HCT116 (cell line): Measurements from ENCODE around the gene AGBL1. TPM values are rescaled to one million over a fixed set of nuclear protein-coding genes. Genes with fewer than 3 reads are reported as not detected.

Source experiments
- ATAC-seq: fragments of 200-7000 bp; cut with Tn5 transposase; 2 replicates; pipeline ENCODE4 v1.9.1; 2020; ENCODE audit warnings: mild to moderate bottlenecking, moderate library complexity
- BruUV-seq: library from RNA; stranded (reverse); fragments of 400-500 nt; replicated peaks from 2 replicates; lab custom pipeline; 2021; lab: Mats Ljungman, UMichigan
- CTCF ChIA-PET: fragments of 300-600 bp; sonication (Branson Sonifier 250); formaldehyde crosslinking; loops from one replicate; lab custom pipeline; 2021; ENCODE audit warnings: antibody characterized with exemption; lab: Charles Lee
- POLR2A ChIA-PET: fragments of 300-600, 350-600 bp; sonication (Branson Sonifier 250); formaldehyde crosslinking; loops from one replicate; lab custom pipeline; 2021; ENCODE audit warnings: antibody characterized with exemption; lab: Charles Lee
- RAD21 ChIA-PET, 2 experiments: fragments of 300-600 bp; sonication (Branson Sonifier 250); formaldehyde crosslinking; loops; one replicate each; lab custom pipeline; 2023; ENCODE audit warnings: low total read pairs in 2 of 2; ENCODE audit not compliant: uncharacterized antibody in 2 of 2, unreplicated experiment in 2 of 2, low non-redundant PET in 1 of 2; lab: Charles Lee
- DNase-seq: peaks from one replicate; pipeline ENCODE4 v3.0.0-alpha.2; 2010; ENCODE audit warnings: low read depth, low spot score
- H2AFZ ChIP-seq: fragments of 200-600 bp; shearing (Covaris generic), sonication (generic); 2 replicates; pipeline ENCODE4 v1.6.1; 2017; ENCODE audit warnings: low read depth, mixed run types, mixed read lengths, antibody characterized with exemption, low read length; ENCODE audit not compliant: poor library complexity, severe bottlenecking
- H3K27ac ChIP-seq: 2 replicates; pipeline ENCODE4 v1.5.1; 2012; ENCODE audit warnings: low read depth, low read length
- H3K27me3 ChIP-seq: fragments of 200-600 bp; sonication (generic); 2 replicates; pipeline ENCODE4 v1.6.1; 2016; ENCODE audit warnings: mixed run types, low read length, mixed read lengths; ENCODE audit not compliant: insufficient read depth
- H3K36me3 ChIP-seq, 2 experiments: fragments of 200-500 bp in 1 of 2; fragments of 200-600 bp in 1 of 2; sonication (Bioruptor generic) in 1 of 2; sonication (generic) in 1 of 2; 2 replicates each; pipeline versions ENCODE4 v1.5.1 to v1.6.1; 2014 to 2016; ENCODE audit warnings: low read length in 2 of 2, inconsistent platforms in 1 of 2, mixed read lengths in 1 of 2, mixed run types in 1 of 2; ENCODE audit not compliant: insufficient read depth in 2 of 2, control insufficient read depth in 1 of 2
- H3K4me1 ChIP-seq, 2 experiments: fragments of 200-600 bp in 1 of 2; sonication (generic) in 1 of 2; 2 replicates each; pipeline versions ENCODE4 v1.5.1 to v1.6.1; 2012 to 2017; ENCODE audit warnings: low read length in 2 of 2, inconsistent platforms in 1 of 2, mild to moderate bottlenecking in 1 of 2, mixed read lengths in 1 of 2, mixed run types in 1 of 2, moderate library complexity in 1 of 2; ENCODE audit not compliant: insufficient read depth in 2 of 2, control insufficient read depth in 1 of 2
- H3K4me2 ChIP-seq: fragments of 200-600 bp; sonication (generic); 2 replicates; pipeline ENCODE4 v1.6.1; 2017; ENCODE audit warnings: mixed run types, low read length, mixed read lengths
- H3K4me3 ChIP-seq, 2 experiments: fragments of 200-600 bp in 1 of 2; sonication (generic) in 1 of 2; replicated peaks in 1 of 2; 2 replicates each; pipeline ENCODE4 v1.5.1; 2011 to 2016; ENCODE audit warnings: low read length in 2 of 2, control low read depth in 1 of 2, low read depth in 1 of 2, mild to moderate bottlenecking in 1 of 2, mixed read lengths in 1 of 2, mixed run types in 1 of 2
- H3K79me2 ChIP-seq: fragments of 200-600 bp; sonication (generic); 2 replicates; pipeline ENCODE4 v1.6.1; 2017; ENCODE audit warnings: mild to moderate bottlenecking, mixed run types, low read length, moderate library complexity, mixed read lengths; ENCODE audit not compliant: insufficient read depth
- H3K9ac ChIP-seq: fragments of 200-600 bp; sonication (generic); 2 replicates; pipeline ENCODE4 v1.6.1; 2016; ENCODE audit warnings: low read length, mixed read lengths
- H3K9me2 ChIP-seq: fragments of 200-600 bp; sonication (generic), shearing (Covaris generic); 2 replicates; pipeline ENCODE4 v1.6.1; 2017; ENCODE audit warnings: mixed run types, mild to moderate bottlenecking, moderate library complexity; ENCODE audit not compliant: insufficient read depth
- H3K9me3 ChIP-seq, 2 experiments: fragments of 200-500 bp in 1 of 2; fragments of 200-600 bp in 1 of 2; sonication (Bioruptor generic) in 1 of 2; sonication (generic) in 1 of 2; 2 replicates each; pipeline ENCODE4 v1.6.1; 2014 to 2017; ENCODE audit warnings: low read length in 2 of 2, mixed read lengths in 2 of 2, inconsistent platforms in 1 of 2, low read depth in 1 of 2, mild to moderate bottlenecking in 1 of 2, mixed run types in 1 of 2, moderate library complexity in 1 of 2; ENCODE audit not compliant: control insufficient read depth in 1 of 2, insufficient read depth in 1 of 2
- H4K20me1 ChIP-seq: fragments of 200-600 bp; sonication (generic), shearing (Covaris generic); 2 replicates; pipeline ENCODE4 v1.6.1; 2017; ENCODE audit warnings: mixed run types, mild to moderate bottlenecking, moderate library complexity; ENCODE audit not compliant: insufficient read depth
- CBX3 ChIP-seq: IDR thresholded peaks from 2 replicates; pipeline ENCODE4 v1.6.1; 2012; ENCODE audit warnings: low read depth
- CEBPB ChIP-seq: IDR thresholded peaks from 2 replicates; pipeline ENCODE4 v1.6.1; 2012; ENCODE audit warnings: low read depth
- EGR1 ChIP-seq: IDR thresholded peaks from 2 replicates; pipeline ENCODE4 v1.6.1; 2012; ENCODE audit warnings: low read depth
- ELF1 ChIP-seq: IDR thresholded peaks from 2 replicates; pipeline ENCODE4 v1.6.1; 2012; ENCODE audit warnings: low read depth, borderline replicate concordance
- JUND ChIP-seq: IDR thresholded peaks from 2 replicates; pipeline ENCODE4 v1.6.1; 2012
- SP1 ChIP-seq: IDR thresholded peaks from 2 replicates; pipeline ENCODE4 v1.6.1; 2012; ENCODE audit warnings: low read depth
- SRF ChIP-seq: IDR thresholded peaks from 2 replicates; pipeline ENCODE4 v1.6.1; 2012; ENCODE audit warnings: low read depth
- YY1 ChIP-seq: IDR thresholded peaks from 2 replicates; pipeline ENCODE4 v1.6.1; 2011; ENCODE audit warnings: low read length, low read depth, moderate library complexity, mild to moderate bottlenecking; ENCODE audit not compliant: insufficient replicate concordance; ENCODE audit errors: extremely low read depth
- ZFX ChIP-seq: fragments of 450-650 bp; IDR thresholded peaks from 2 replicates; pipeline ENCODE4 v1.6.1; 2017
- ZNF274 ChIP-seq: fragments of 200-500 bp; sonication (Bioruptor generic); IDR thresholded peaks from 2 replicates; pipeline ENCODE4 v1.6.1; 2014; ENCODE audit warnings: mild to moderate bottlenecking, low read depth, low read length, inconsistent platforms
- intact Hi-C: fragments of 100-400 bp; cut with micrococcal nuclease; formaldehyde crosslinking; loops from 2 replicates; pipeline ENCODE4 v1.10.0; 2022
- total RNA-seq: library from RNA; stranded (reverse); gene quantifications from one replicate; pipeline ENCODE4 v1.2.1, GENCODE V29; 2021; ENCODE audit not compliant: unreplicated experiment
- TF ChIP-seq, protein P1 (sequence below): IDR thresholded peaks from 2 replicates; pipeline ENCODE4 v1.6.1; 2012
- TF ChIP-seq, protein P2 (sequence below): IDR thresholded peaks from 2 replicates; pipeline ENCODE4 v1.6.1; 2012
- TF ChIP-seq, protein P3 (sequence below): IDR thresholded peaks from 2 replicates; pipeline ENCODE4 v1.6.1; 2011; ENCODE audit warnings: mild to moderate bottlenecking, low read length, moderate library complexity; ENCODE audit not compliant: insufficient replicate concordance; ENCODE audit errors: extremely low read depth

AGBL1 gene
- total RNA-seq, 1 experiment from 2014 or later: not detected

DNA sequence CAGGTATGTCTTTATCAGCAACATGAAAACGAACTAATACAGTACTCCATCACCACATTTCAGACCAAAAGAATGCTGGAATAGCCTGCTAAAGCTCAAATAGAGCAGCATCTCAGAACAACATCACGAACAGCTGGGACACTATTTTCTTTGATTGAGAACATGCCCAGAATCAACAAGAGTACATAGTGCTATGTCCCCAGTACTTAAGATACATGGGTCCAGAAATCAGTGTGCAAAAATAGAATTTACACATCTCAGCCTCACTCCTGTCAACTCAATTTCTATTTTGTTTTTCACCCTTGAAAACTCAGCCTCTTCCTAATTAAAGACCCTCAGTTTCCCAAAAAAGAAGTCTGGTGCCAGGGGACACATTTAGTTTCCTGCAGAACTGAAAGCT lies 753.9 kb downstream of the AGBL1 start:
- Histone ChIP-seq H3K27ac (no peak overlapping the region), H2AFZ (no peak overlapping the region), H3K36me3 (no peaks in the 10 kb centered on the region), H3K9me2 (no peaks in the 10 kb centered on the region), H4K20me1 (no peaks in the 10 kb centered on the region), H3K4me3 (no peak overlapping the region), H3K27me3 (no peaks in the 10 kb centered on the region), H3K79me2 (no peaks in the 10 kb centered on the region), H3K4me2 (no peak overlapping the region), H3K9me3 (peaks cover 8 to 26% of the 10 kb centered on the region in 2 experiments; a peak in 2 of 4 replicates), H3K9ac (no peak overlapping the region), H3K4me1 (no peaks in the 10 kb centered on the region)
- ChIA-PET POLR2A (no interaction called here), RAD21 (no interaction called here), CTCF (no interaction called here)
- ATAC-seq: no peak
- TF ChIP-seq YY1: no peak
- TF ChIP-seq EGR1: no peak
- no peak for TF ChIP-seq SP1
- TF ChIP-seq, protein P1, sequence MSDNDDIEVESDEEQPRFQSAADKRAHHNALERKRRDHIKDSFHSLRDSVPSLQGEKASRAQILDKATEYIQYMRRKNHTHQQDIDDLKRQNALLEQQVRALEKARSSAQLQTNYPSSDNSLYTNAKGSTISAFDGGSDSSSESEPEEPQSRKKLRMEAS: no peak
- TF ChIP-seq CBX3: no peak
- no peak for TF ChIP-seq ELF1
- TF ChIP-seq, protein P2, sequence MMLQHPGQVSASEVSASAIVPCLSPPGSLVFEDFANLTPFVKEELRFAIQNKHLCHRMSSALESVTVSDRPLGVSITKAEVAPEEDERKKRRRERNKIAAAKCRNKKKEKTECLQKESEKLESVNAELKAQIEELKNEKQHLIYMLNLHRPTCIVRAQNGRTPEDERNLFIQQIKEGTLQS: no peak
- TF ChIP-seq SRF: no peak
- TF ChIP-seq ZNF274: no peak
- TF ChIP-seq, protein P3, sequence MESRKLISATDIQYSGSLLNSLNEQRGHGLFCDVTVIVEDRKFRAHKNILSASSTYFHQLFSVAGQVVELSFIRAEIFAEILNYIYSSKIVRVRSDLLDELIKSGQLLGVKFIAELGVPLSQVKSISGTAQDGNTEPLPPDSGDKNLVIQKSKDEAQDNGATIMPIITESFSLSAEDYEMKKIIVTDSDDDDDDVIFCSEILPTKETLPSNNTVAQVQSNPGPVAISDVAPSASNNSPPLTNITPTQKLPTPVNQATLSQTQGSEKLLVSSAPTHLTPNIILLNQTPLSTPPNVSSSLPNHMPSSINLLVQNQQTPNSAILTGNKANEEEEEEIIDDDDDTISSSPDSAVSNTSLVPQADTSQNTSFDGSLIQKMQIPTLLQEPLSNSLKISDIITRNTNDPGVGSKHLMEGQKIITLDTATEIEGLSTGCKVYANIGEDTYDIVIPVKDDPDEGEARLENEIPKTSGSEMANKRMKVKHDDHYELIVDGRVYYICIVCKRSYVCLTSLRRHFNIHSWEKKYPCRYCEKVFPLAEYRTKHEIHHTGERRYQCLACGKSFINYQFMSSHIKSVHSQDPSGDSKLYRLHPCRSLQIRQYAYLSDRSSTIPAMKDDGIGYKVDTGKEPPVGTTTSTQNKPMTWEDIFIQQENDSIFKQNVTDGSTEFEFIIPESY: no peak
- TF ChIP-seq CEBPB: no peak
- no peak for TF ChIP-seq JUND
- TF ChIP-seq ZFX: no peak
- intact Hi-C loops: no loop called here
- no peak for DNase-seq
- no TSS peak for BruUV-seq
